ENCODE measurements around the gene CDC45. TPM values are rescaled to one million over a fixed set of nuclear protein-coding genes. Genes with fewer than 3 reads are reported as not detected.

The CDC45 gene
- total and polyA plus RNA-seq, 2 of the 13 experiments (the other 11 are each of a cell fraction or from before 2014, with no cell fraction given), result 14.4 to 36.3 TPM

DNA sequence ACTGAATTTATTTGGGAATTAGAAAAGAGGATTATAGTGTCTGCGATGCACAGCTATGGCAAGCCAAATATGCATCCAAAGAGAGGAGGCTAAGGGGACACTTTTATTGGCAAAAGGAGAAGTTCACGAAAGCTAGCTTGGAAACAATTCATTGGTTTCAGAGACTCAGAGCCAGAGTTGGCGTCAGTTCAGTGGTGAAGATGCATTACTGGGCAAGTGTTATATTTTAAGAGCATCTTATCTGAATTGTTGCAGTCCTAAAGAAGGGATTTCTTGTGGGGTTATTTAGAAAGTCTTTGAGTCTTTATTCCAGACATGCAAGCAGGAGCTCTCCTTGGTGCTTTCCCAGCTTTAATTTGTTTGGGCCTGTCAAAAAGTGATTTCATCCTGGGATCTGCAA is 29.5 kb downstream of the CDC45 start:
- no peak overlapping the region for H3K4me2 ChIP-seq (ENCODE audit: low read depth, low read length)
- H3K27ac ChIP-seq (ENCODE audit: extremely low read length, insufficient read depth, low read length), result no peak overlapping the region
- H2AFZ ChIP-seq (ENCODE audit: low read length), result no peak overlapping the region
- intact Hi-C loops (cut with micrococcal nuclease; ENCODE audit: unreplicated experiment), result no loop called here
- in situ Hi-C loops (cut with HindIII; ENCODE audit: extremely low pct_ligation_motif_present, low pct_unique_long_range_greater_than_20kb), result no loop called here
- H3K36me3 ChIP-seq (replicated peaks in 1 of 2; ENCODE audit: control insufficient read depth in 1 of 2, insufficient read depth in 2 of 2, low read length in 2 of 2), result peaks cover 5 to 40% of the 10 kb centered on the region in 2 experiments
- H3K27me3 ChIP-seq (ENCODE audit: control insufficient read depth in 1 of 2, insufficient read depth in 2 of 2, low read length in 2 of 2), result no peaks in the 10 kb centered on the region
- H4K20me1 ChIP-seq (ENCODE audit: insufficient read depth, low read length), result no peaks in the 10 kb centered on the region
- ChIA-PET CTCF (ENCODE audit: low intra/inter-chr PET ratio, low total read pairs) (no interaction called here), POLR2A (no interaction called here)
- H3K4me1 ChIP-seq (ENCODE audit: insufficient read depth, low read length), result no peaks in the 10 kb centered on the region
- 96% methylated on average over 3 of the region's 3 CpGs for WGBS (ENCODE audit: low lambda C conversion rate)
- ATAC-seq, result no peak
- FAIRE-seq, result no peak
- DNase-seq (ENCODE audit: low spot score), result no peak
- H3K4me3 ChIP-seq (replicated peaks in 1 of 3; ENCODE audit: insufficient read depth in 1 of 3, low read depth in 2 of 3, low read length in 3 of 3), result no peak overlapping the region
- no peak for TF ChIP-seq HDAC1 (CRISPR knock-in tag; IDR thresholded peaks at IDR 0.05)
- no peak for TF ChIP-seq HOXA9 (CRISPR knock-in tag; IDR thresholded peaks at IDR 0.05; ENCODE audit: borderline replicate concordance)
- no peak for TF ChIP-seq ZNF792 (CRISPR knock-in tag; IDR thresholded peaks at IDR 0.05)
- no peak for TF ChIP-seq NFIC (IDR thresholded peaks at IDR 0.05; ENCODE audit: low read length)
- no peak for TF ChIP-seq KDM5B (CRISPR knock-in tag; IDR thresholded peaks at IDR 0.05; ENCODE audit: borderline replicate concordance)
- TF ChIP-seq ZSCAN30 (CRISPR knock-in tag; IDR thresholded peaks at IDR 0.05), result no peak
- TF ChIP-seq ZNF619 (CRISPR knock-in tag; IDR thresholded peaks at IDR 0.05), result no peak
- TF ChIP-seq KDM5A (IDR thresholded peaks at IDR 0.05; ENCODE audit: borderline replicate concordance, low read length), result no peak
- no peak for TF ChIP-seq ZNF350 (CRISPR knock-in tag; IDR thresholded peaks at IDR 0.05; ENCODE audit: borderline replicate concordance, low read depth)
- TF ChIP-seq, protein P1, sequence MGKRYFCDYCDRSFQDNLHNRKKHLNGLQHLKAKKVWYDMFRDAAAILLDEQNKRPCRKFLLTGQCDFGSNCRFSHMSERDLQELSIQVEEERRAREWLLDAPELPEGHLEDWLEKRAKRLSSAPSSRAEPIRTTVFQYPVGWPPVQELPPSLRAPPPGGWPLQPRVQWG (CRISPR knock-in tag; IDR thresholded peaks at IDR 0.05; ENCODE audit: borderline replicate concordance, low read depth), result no peak
- TF ChIP-seq NFKBIZ (CRISPR knock-in tag; IDR thresholded peaks at IDR 0.05), result no peak
- H3K79me2 ChIP-seq (ENCODE audit: insufficient read depth, low read length), result no peaks in the 10 kb centered on the region
- no peak overlapping the region for H3K9ac ChIP-seq (ENCODE audit: insufficient read depth, low read depth, low read length)
- no peaks in the 10 kb centered on the region for H3K9me3 ChIP-seq (ENCODE audit: low read length)
- no TSS peak for BruUV-seq (replicated peaks)

All from HepG2 (cell line).